Naive thymus-derived CD4-positive, alpha-beta T cell (primary cell): ENCODE data around the gene IKBKE. TPM values are rescaled to one million over a fixed set of nuclear protein-coding genes. Genes with fewer than 3 reads are reported as not detected.
A peak's percentile ranks its signal among the peaks of the same experiment; 100 is the strongest.

Experiments used
- ATAC-seq: fragments of 150-1000 bp; cut with Tn5 transposase; 2 replicates; pipeline ENCODE4 v1.10.0; 2021; ENCODE audit warnings: mild to moderate bottlenecking, moderate library complexity
- CTCF ChIA-PET: fragments of 350-600 bp; sonication (Branson Sonifier 250); formaldehyde crosslinking; loops from one replicate; lab custom pipeline; 2021; ENCODE audit warnings: antibody characterized with exemption; lab: Charles Lee
- POLR2A ChIA-PET: fragments of 350-600 bp; sonication (Branson Sonifier 250); formaldehyde crosslinking; loops from one replicate; lab custom pipeline; 2021; ENCODE audit warnings: antibody characterized with exemption, inconsistent platforms; lab: Charles Lee
- DNase-seq, 9 donors: peaks; one replicate each; pipeline versions ENCODE4 v3.0.0 to v3.0.0-alpha.2; 2020 to 2022; ENCODE audit warnings: mixed read lengths in 1 of 9
- H3K27ac ChIP-seq: one replicate; pipeline ENCODE4 v1.7.0; 2013; ENCODE audit warnings: mild to moderate bottlenecking, low read depth, low read length, moderate library complexity
- H3K27me3 ChIP-seq, 2 donors: one replicate each; pipeline ENCODE4 v1.7.0; 2013; ENCODE audit warnings: low read length in 2 of 2, mild to moderate bottlenecking in 2 of 2, moderate library complexity in 2 of 2; ENCODE audit not compliant: control insufficient read depth in 2 of 2, insufficient read depth in 2 of 2
- H3K36me3 ChIP-seq, 3 experiments: 1 replicate in 2 of 3; 2 replicates in 1 of 3; pipeline ENCODE4 v1.7.0; 2013; ENCODE audit warnings: low read length in 3 of 3, mild to moderate bottlenecking in 3 of 3, moderate library complexity in 1 of 3; ENCODE audit not compliant: insufficient read depth in 3 of 3, control insufficient read depth in 2 of 3
- H3K4me1 ChIP-seq, 2 donors: one replicate each; pipeline ENCODE4 v1.7.0; 2013; ENCODE audit warnings: low read length in 2 of 2, mild to moderate bottlenecking in 2 of 2, moderate library complexity in 1 of 2; ENCODE audit not compliant: control insufficient read depth in 2 of 2, insufficient read depth in 2 of 2
- H3K4me3 ChIP-seq: 2 replicates; pipeline ENCODE4 v1.7.0; 2013; ENCODE audit warnings: mild to moderate bottlenecking, low read length
- H3K9me3 ChIP-seq, 3 experiments: 1 replicate in 2 of 3; 2 replicates in 1 of 3; pipeline ENCODE4 v1.7.0; 2013; ENCODE audit warnings: low read length in 3 of 3; ENCODE audit not compliant: control insufficient read depth in 2 of 3
- H3K27ac Mint-ChIP-seq, 9 donors: one replicate each; pipeline ENCODE4 v1.8.0; 2020 to 2022; ENCODE audit warnings: mixed read lengths in 9 of 9, mild to moderate bottlenecking in 8 of 9, moderate library complexity in 5 of 9, inconsistent platforms in 2 of 9
- H3K27me3 Mint-ChIP-seq, 5 donors: one replicate each; pipeline ENCODE4 v1.8.0; 2021 to 2022; ENCODE audit warnings: mixed read lengths in 5 of 5, mild to moderate bottlenecking in 1 of 5
- H3K36me3 Mint-ChIP-seq, 5 donors: one replicate each; pipeline ENCODE4 v1.8.0; 2020 to 2022; ENCODE audit warnings: mixed read lengths in 5 of 5, mild to moderate bottlenecking in 3 of 5, inconsistent platforms in 1 of 5
- H3K4me1 Mint-ChIP-seq, 7 donors: one replicate each; pipeline ENCODE4 v1.8.0; 2020 to 2022; ENCODE audit warnings: mixed read lengths in 7 of 7, mild to moderate bottlenecking in 3 of 7, inconsistent platforms in 1 of 7
- H3K4me3 Mint-ChIP-seq, 10 donors: one replicate each; pipeline ENCODE4 v1.8.0; 2020 to 2022; ENCODE audit warnings: mild to moderate bottlenecking in 10 of 10, mixed read lengths in 10 of 10, moderate library complexity in 6 of 10, inconsistent platforms in 2 of 10
- H3K9me3 Mint-ChIP-seq, 11 donors: one replicate each; pipeline ENCODE4 v1.8.0; 2020 to 2022; ENCODE audit warnings: mixed read lengths in 11 of 11, mild to moderate bottlenecking in 4 of 11, inconsistent platforms in 1 of 11, moderate library complexity in 1 of 11
- intact Hi-C, 2 donors: fragments of 100-400 bp; cut with micrococcal nuclease; formaldehyde crosslinking; loops; one replicate each; pipeline ENCODE4 v1.15.1; 2023
- polyA plus RNA-seq, 2 donors: library from polyadenylated mRNA; unstranded; fragments of 300-500 nt; fragmentation: Illumina TruSeq; gene quantifications; one replicate each; pipeline ENCODE4 v1.2.3, GENCODE V29; 2021
- total RNA-seq, 6 experiments: library from RNA in 5 of 6; stranded (reverse) in 5 of 6; gene quantifications; 1 replicate in 5 of 6; 2 replicates in 1 of 6; pipeline ENCODE4 v1.2.3 and lab custom pipeline; 2021 to 2026

IKBKE gene
- total and polyA plus RNA-seq, 7 experiments from 2014 or later = 32.5 to 177 (median 60.4) TPM

GRCh38 chr1:206497363-206497762 is 27.1 kb downstream of the IKBKE start:
- Histone ChIP-seq H3K4me1 (no peaks in the 10 kb centered on the region), H3K4me3 (no peak overlapping the region), H3K27ac (no peak overlapping the region), H3K9me3 (no peaks in the 10 kb centered on the region), H3K27me3 (no peaks in the 10 kb centered on the region), H3K36me3 (peaks cover 8 to 69% (median 22%) of the 10 kb centered on the region in 3 experiments)
- ChIA-PET POLR2A (no interaction called here), CTCF (interaction anchor here (1.3 kb wide), 1 partner anchor 16 kb away, joined by 4 read pairs; no protein-coding TSS in a partner anchor)
- ATAC-seq = no peak
- Mint-ChIP-seq H3K4me1 (peaks cover 0 to 12% (median 0%) of the 10 kb centered on the region in 7 donors), H3K27me3 (no peaks in the 10 kb centered on the region), H3K4me3 (no peak overlapping the region), H3K36me3 (peaks cover 2 to 38% (median 6%) of the 10 kb centered on the region in 5 donors), H3K9me3 (no peaks in the 10 kb centered on the region), H3K27ac (peak overlapping the region in 5 of 9 donors; percentile 19 to 59 (median 40))
- DNase-seq = no peak
- intact Hi-C loops = no loop called here

GRCh38 chr1:206497774-206498173 is 27.5 kb downstream of the IKBKE start:
- Mint-ChIP-seq H3K27me3 (no peaks in the 10 kb centered on the region), H3K36me3 (peaks cover 0 to 34% (median 6%) of the 10 kb centered on the region in 5 donors), H3K4me3 (no peak overlapping the region), H3K4me1 (peaks cover 0 to 12% (median 0%) of the 10 kb centered on the region in 7 donors), H3K27ac (peak overlapping the region in 3 of 9 donors; percentile 19 to 59 (median 31)), H3K9me3 (no peaks in the 10 kb centered on the region)
- Histone ChIP-seq H3K27me3 (no peaks in the 10 kb centered on the region), H3K4me1 (no peaks in the 10 kb centered on the region), H3K36me3 (peaks cover 6 to 65% (median 21%) of the 10 kb centered on the region in 3 experiments), H3K4me3 (no peak overlapping the region), H3K27ac (no peak overlapping the region), H3K9me3 (no peaks in the 10 kb centered on the region)
- intact Hi-C loops = no loop called here
- ATAC-seq (no peak), DNase-seq (no peak)
- CTCF ChIA-PET = interaction anchor here (1.3 kb wide), 1 partner anchor 17 kb away, joined by 4 read pairs; no protein-coding TSS in a partner anchor
- POLR2A ChIA-PET = interaction anchor here (0.8 kb wide), 1 partner anchor 10 kb away, joined by 3 read pairs; the partner anchor contains the start of gene RASSF5

- Histone ChIP-seq H3K27me3 (no peaks in the 10 kb centered on the region), H3K27ac (no peak overlapping the region), H3K36me3 (peaks cover 0 to 55% (median 13%) of the 10 kb centered on the region in 3 experiments), H3K9me3 (no peaks in the 10 kb centered on the region), H3K4me1 (peaks cover 0 to under 1% of the 10 kb centered on the region in 2 donors), H3K4me3 (no peak overlapping the region)
- Mint-ChIP-seq H3K36me3 (peaks cover 0 to 35% (median 6%) of the 10 kb centered on the region in 5 donors), H3K4me3 (no peak overlapping the region), H3K4me1 (peaks cover 0 to 13% (median 4%) of the 10 kb centered on the region in 7 donors), H3K27ac (peak overlapping the region in 7 of 9 donors; percentile 14 to 84 (median 52)), H3K9me3 (no peaks in the 10 kb centered on the region), H3K27me3 (no peaks in the 10 kb centered on the region)
- ChIA-PET POLR2A (interaction anchor here (0.7 to 0.8 kb wide), 2 partner anchors 9 to 43 kb away, joined by 3 read pairs; partner anchors contain the start of gene RASSF5), CTCF (interaction anchor here (0.6 to 0.9 kb wide), 2 partner anchors 20 to 37 kb away, joined by 3 to 5 read pairs; no protein-coding TSS in a partner anchor)
- DNase-seq (no peak), ATAC-seq (no peak)
- intact Hi-C loops = no loop called here
Measured at GRCh38 chr1:206498685-206499084, 28.4 kb downstream of the IKBKE start.

GRCh38 chr1:206500046-206500445 is 29.8 kb downstream of the IKBKE start:
- H3K4me3 Mint-ChIP-seq = no peak overlapping the region
- no peaks in the 10 kb centered on the region for H3K9me3 Mint-ChIP-seq
- H3K27ac Mint-ChIP-seq = no peak overlapping the region
- no peaks in the 10 kb centered on the region for H3K27me3 Mint-ChIP-seq
- H3K4me1 Mint-ChIP-seq = peaks cover 0 to 24% (median 10%) of the 10 kb centered on the region in 7 donors
- intact Hi-C loops = no loop called here
- H3K4me1 ChIP-seq = peaks cover 0 to 14% of the 10 kb centered on the region in 2 donors
- ChIA-PET CTCF (interaction anchor here (0.7 to 1.0 kb wide), 2 partner anchors 33 to 45 kb away, joined by 3 read pairs; no protein-coding TSS in a partner anchor), POLR2A (no interaction called here)
- DNase-seq (no peak), ATAC-seq (no peak)
- no peaks in the 10 kb centered on the region for H3K27me3 ChIP-seq
- H3K9me3 ChIP-seq = no peaks in the 10 kb centered on the region
- H3K36me3 ChIP-seq = peaks cover 0 to 44% (median 8%) of the 10 kb centered on the region in 3 experiments
- H3K4me3 ChIP-seq = no peak overlapping the region
- no peak overlapping the region for H3K27ac ChIP-seq
- peaks cover 0 to 38% (median 6%) of the 10 kb centered on the region in 5 donors for H3K36me3 Mint-ChIP-seq

GRCh38 chr1:206501881-206502280 is 31.6 kb downstream of the IKBKE start:
- Histone ChIP-seq H3K4me3 (no peak overlapping the region), H3K4me1 (peaks cover 8 to 22% of the 10 kb centered on the region in 2 donors), H3K27ac (no peak overlapping the region), H3K27me3 (no peaks in the 10 kb centered on the region), H3K9me3 (no peaks in the 10 kb centered on the region), H3K36me3 (peaks cover 0 to 27% (median 0%) of the 10 kb centered on the region in 3 experiments)
- DNase-seq (no peak), ATAC-seq (no peak)
- POLR2A ChIA-PET = interaction anchor here (1.3 kb wide), 1 partner anchor 15 kb away, joined by 5 read pairs; no protein-coding TSS in a partner anchor
- Mint-ChIP-seq H3K4me3 (no peak overlapping the region), H3K36me3 (peaks cover 0 to 31% (median 0%) of the 10 kb centered on the region in 5 donors), H3K4me1 (peaks cover 8 to 30% (median 20%) of the 10 kb centered on the region in 7 donors), H3K27me3 (peaks cover 0 to 7% (median 0%) of the 10 kb centered on the region in 5 donors), H3K27ac (peak overlapping the region in 6 of 9 donors; percentile 22 to 73 (median 36)), H3K9me3 (no peaks in the 10 kb centered on the region)
- intact Hi-C loops = no loop called here
- CTCF ChIA-PET = no interaction called here

GRCh38 chr1:206502403-206502802 is 32.1 kb downstream of the IKBKE start:
- Histone ChIP-seq H3K4me1 (peaks cover 8 to 22% of the 10 kb centered on the region in 2 donors), H3K27ac (no peak overlapping the region), H3K9me3 (no peaks in the 10 kb centered on the region), H3K27me3 (no peaks in the 10 kb centered on the region), H3K36me3 (peaks cover 0 to 22% (median 0%) of the 10 kb centered on the region in 3 experiments), H3K4me3 (no peak overlapping the region)
- no peak for ATAC-seq
- intact Hi-C loops = no loop called here
- Mint-ChIP-seq H3K4me1 (peaks cover 8 to 30% (median 20%) of the 10 kb centered on the region in 7 donors), H3K27me3 (peaks cover 0 to 7% (median 0%) of the 10 kb centered on the region in 5 donors), H3K36me3 (peaks cover 0 to 29% (median 0%) of the 10 kb centered on the region in 5 donors), H3K27ac (peak overlapping the region in 2 of 9 donors; percentile 22 to 42), H3K9me3 (no peaks in the 10 kb centered on the region), H3K4me3 (no peak overlapping the region)
- DNase-seq = no peak
- CTCF ChIA-PET = interaction anchor here (0.7 to 1.1 kb wide), 2 partner anchors 32 to 43 kb away, joined by 3 read pairs; partner anchors contain the start of gene IKBKE
- POLR2A ChIA-PET = interaction anchor here (1.3 kb wide), 1 partner anchor 15 kb away, joined by 5 read pairs; no protein-coding TSS in a partner anchor
